ENCODE data around the gene TMOD3. TPM values are rescaled to one million over a fixed set of nuclear protein-coding genes. Genes with fewer than 3 reads are reported as not detected.

TMOD3 gene
- total RNA-seq, 4 donors from 2014 or later = 52.3 to 70.2 (median 62.5) TPM

DNA sequence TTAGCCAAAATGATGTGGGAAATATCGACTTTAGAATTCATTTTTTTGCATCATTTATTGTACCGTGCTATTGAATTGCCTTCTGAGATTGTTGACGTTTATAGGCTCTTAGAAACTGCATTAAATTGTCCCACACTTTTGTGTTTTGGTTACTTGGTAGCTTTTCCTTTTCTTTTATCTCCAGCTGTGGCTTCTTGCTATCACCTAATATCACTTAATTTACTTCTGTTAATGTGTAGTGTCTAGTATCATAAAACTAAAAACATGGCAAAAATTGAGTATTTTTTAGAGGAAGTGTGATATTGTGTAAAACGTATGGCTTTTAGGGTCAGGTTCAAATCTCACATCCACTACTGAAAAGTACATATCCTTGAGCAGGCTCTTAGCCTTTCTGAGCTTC is 11.2 kb downstream of the TMOD3 start:
- H3K9me3 ChIP-seq = no peaks in the 10 kb centered on the region
- no peak for DNase-seq
- intact Hi-C loops (cut with DNase I) = no loop called here
- H3K4me3 ChIP-seq = no peak overlapping the region
- H3K4me1 ChIP-seq = peaks cover 6 to 96% (median 62%) of the 10 kb centered on the region in 3 donors
- WGBS, 2 donors = 73 to 75% methylated on average over 4 of the region's 4 CpGs
- no peaks in the 10 kb centered on the region for H3K36me3 ChIP-seq
- H3K27ac ChIP-seq = peak overlapping the region in 1 of 4 donors; percentile 84
- TF ChIP-seq POLR2A (IDR thresholded peaks at IDR 0.05) = no peak
- TF ChIP-seq, protein P1, sequence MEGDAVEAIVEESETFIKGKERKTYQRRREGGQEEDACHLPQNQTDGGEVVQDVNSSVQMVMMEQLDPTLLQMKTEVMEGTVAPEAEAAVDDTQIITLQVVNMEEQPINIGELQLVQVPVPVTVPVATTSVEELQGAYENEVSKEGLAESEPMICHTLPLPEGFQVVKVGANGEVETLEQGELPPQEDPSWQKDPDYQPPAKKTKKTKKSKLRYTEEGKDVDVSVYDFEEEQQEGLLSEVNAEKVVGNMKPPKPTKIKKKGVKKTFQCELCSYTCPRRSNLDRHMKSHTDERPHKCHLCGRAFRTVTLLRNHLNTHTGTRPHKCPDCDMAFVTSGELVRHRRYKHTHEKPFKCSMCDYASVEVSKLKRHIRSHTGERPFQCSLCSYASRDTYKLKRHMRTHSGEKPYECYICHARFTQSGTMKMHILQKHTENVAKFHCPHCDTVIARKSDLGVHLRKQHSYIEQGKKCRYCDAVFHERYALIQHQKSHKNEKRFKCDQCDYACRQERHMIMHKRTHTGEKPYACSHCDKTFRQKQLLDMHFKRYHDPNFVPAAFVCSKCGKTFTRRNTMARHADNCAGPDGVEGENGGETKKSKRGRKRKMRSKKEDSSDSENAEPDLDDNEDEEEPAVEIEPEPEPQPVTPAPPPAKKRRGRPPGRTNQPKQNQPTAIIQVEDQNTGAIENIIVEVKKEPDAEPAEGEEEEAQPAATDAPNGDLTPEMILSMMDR (IDR thresholded peaks at IDR 0.05) = no peak
- no peaks in the 10 kb centered on the region for H3K27me3 ChIP-seq

DNA sequence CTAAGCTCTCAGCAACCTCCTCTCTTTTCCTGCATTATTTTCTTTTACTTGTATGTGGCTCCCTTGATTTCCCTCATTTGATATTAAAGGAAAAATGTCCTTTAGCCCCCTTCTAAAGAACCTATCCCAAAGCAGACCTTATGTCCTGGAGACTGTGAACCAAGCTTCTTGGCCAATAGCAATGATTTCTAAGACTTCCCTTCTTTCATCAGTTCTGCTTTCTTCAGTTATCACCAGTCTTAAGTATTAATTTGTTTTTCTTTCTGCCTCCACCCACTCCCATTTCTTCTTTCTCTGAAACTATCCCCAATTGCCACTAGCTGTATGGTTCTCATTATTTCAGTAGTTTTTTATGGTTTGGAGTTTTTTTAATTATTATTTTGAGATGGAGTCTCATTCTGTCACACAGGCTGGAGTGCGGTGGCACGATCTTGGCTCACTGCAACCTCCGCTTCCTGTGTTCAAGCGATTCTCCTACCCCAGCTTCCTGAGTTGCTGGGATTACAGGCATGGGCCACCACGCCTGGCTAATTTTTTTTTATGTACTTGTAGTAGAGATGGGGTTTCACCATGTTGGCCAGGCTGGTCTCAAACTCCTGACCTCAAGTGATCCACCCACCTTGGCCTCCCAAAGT is 12.1 kb downstream of the TMOD3 start:
- no peaks in the 10 kb centered on the region for H3K36me3 ChIP-seq
- intact Hi-C loops (cut with DNase I) = no loop called here
- H3K27me3 ChIP-seq = no peaks in the 10 kb centered on the region
- peak overlapping the region in 3 of 4 donors; percentile 15 to 84 (median 73) for H3K27ac ChIP-seq
- TF ChIP-seq, protein P1 (IDR thresholded peaks at IDR 0.05) = no peak
- no peak for TF ChIP-seq POLR2A (IDR thresholded peaks at IDR 0.05)
- H3K4me3 ChIP-seq = no peak overlapping the region
- no peaks in the 10 kb centered on the region for H3K9me3 ChIP-seq
- peaks cover 12 to 98% (median 70%) of the 10 kb centered on the region in 3 donors for H3K4me1 ChIP-seq
- no peak for DNase-seq
- WGBS, 2 donors = 57 to 72% methylated on average over 5 of the region's 5 CpGs

DNA sequence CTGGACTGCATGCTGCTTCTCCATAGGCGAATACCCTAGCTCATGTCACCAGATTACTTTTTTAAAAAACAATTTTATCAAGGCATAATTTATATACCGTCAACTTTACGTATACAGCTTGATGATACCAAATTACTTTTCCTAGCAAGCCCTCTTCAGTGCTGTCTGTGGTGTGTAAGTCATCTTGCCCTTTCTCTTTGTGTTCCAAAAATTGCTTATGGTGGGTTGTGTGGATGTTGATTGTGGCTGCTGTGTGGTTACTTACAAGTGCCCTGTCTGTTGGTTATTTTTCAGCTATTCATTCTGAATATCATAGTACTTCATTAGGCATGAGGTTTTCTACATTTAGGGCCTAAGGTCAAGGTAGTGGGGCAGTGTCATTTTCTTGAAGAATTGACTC is 12.8 kb downstream of the TMOD3 start:
- H3K9me3 ChIP-seq = no peaks in the 10 kb centered on the region
- 92 to 94% methylated on average over 3 of the region's 3 CpGs for WGBS, 2 donors
- H3K4me1 ChIP-seq = peaks cover 19 to 98% (median 73%) of the 10 kb centered on the region in 3 donors
- intact Hi-C loops (cut with DNase I) = no loop called here
- no peaks in the 10 kb centered on the region for H3K36me3 ChIP-seq
- H3K27me3 ChIP-seq = no peaks in the 10 kb centered on the region
- TF ChIP-seq, protein P1 (IDR thresholded peaks at IDR 0.05) = no peak
- TF ChIP-seq POLR2A (IDR thresholded peaks at IDR 0.05) = no peak
- no peak overlapping the region for H3K4me3 ChIP-seq
- H3K27ac ChIP-seq = peak overlapping the region in 3 of 4 donors; percentile 15 to 84 (median 73)
- DNase-seq = no peak

DNA sequence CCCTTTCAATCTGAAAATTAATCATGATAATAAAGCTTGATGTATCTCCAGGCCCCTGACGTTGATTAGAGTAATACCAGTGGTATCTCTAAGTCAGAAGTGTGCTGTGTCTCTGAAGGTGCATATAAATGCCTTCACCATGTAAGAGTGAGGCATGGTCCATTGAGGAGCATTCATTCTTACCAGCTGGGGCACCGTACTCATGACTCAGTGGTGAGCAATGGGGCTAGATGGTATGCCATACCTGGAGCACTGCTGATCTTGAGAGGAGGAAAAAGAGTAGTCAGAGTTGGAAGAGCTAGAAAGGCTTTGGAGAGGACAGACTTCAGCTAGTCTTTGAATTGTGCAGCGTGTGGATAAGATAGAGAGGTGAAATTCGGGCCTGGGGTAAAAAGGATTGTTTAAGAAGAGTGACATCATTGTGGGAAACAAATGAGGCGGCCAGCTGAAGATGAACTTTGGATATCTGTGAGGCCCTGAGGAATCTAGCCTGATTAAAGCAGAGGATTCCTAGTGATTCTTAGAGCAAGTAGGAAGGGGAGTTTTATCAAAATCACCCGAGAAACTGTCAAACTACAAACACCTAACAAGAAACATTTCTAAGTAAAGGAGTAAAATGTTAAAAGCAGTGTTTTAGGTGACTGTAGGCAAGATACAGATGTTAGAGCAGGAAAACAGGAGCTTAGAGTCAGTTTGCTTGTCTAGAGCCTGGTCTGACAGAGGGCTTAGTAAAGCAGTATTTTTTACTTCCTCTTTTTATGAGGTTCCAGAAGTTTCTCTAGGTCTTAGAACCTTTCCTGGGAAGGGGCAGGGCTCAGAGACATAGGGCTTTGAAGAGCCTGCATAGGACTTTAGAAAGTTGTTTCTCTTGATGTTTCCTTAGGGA is 13.6 kb downstream of the TMOD3 start:
- no peaks in the 10 kb centered on the region for H3K9me3 ChIP-seq
- H3K4me3 ChIP-seq = no peak overlapping the region
- peaks cover 21 to 98% (median 72%) of the 10 kb centered on the region in 3 donors for H3K4me1 ChIP-seq
- 56 to 62% methylated on average over 6 of the region's 6 CpGs for WGBS, 2 donors
- intact Hi-C loops (cut with DNase I) = no loop called here
- H3K27ac ChIP-seq = peak overlapping the region; percentile 45 to 84 (median 64)
- no peaks in the 10 kb centered on the region for H3K36me3 ChIP-seq
- DNase-seq = no peak
- H3K27me3 ChIP-seq = no peaks in the 10 kb centered on the region
- TF ChIP-seq POLR2A (IDR thresholded peaks at IDR 0.05) = no peak
- TF ChIP-seq, protein P1 (IDR thresholded peaks at IDR 0.05) = no peak

All from esophagus squamous epithelium (tissue), 5 donors.